Transverse colon (tissue), 4 donors: Measurements from ENCODE around the gene SLC22A23. TPM values are rescaled to one million over a fixed set of nuclear protein-coding genes. Genes with fewer than 3 reads are reported as not detected.

Experiments used
- DNase-seq: peaks from one replicate; pipeline ENCODE4 v3.0.0-alpha.2; 2019
- H3K27ac ChIP-seq, 4 donors: fragments of 200-600 bp; sonication (generic); 2 replicates each; pipeline ENCODE4 v1.5.1; 2016 to 2018; ENCODE audit warnings: inconsistent platforms in 4 of 4
- H3K27me3 ChIP-seq: fragments of 200-600 bp; sonication (generic); 2 replicates; pipeline ENCODE4 v1.5.1; 2017; ENCODE audit warnings: inconsistent platforms
- H3K36me3 ChIP-seq, 4 donors: fragments of 200-600 bp; sonication (generic); 2 replicates each; pipeline ENCODE4 v1.5.1; 2017 to 2019; ENCODE audit warnings: inconsistent platforms in 4 of 4
- H3K4me1 ChIP-seq, 4 donors: fragments of 200-600 bp; sonication (generic); 2 replicates each; pipeline ENCODE4 v1.5.1; 2017 to 2020; ENCODE audit warnings: inconsistent platforms in 4 of 4
- H3K4me3 ChIP-seq, 4 donors: fragments of 200-600 bp; sonication (generic); 1 replicate in 1 of 4; 2 replicates in 3 of 4; pipeline versions ENCODE4 v1.5.1 to v1.6.1; 2017 to 2019; ENCODE audit warnings: inconsistent platforms in 4 of 4
- H3K9me3 ChIP-seq, 2 donors: fragments of 200-600 bp; sonication (generic); 2 replicates each; pipeline ENCODE4 v1.5.1; 2017 to 2019; ENCODE audit warnings: inconsistent platforms in 2 of 2
- EP300 ChIP-seq: sonication (generic); formaldehyde crosslinking; IDR thresholded peaks from one replicate; pipeline ENCODE4 v1.6.1; 2017; ENCODE audit warnings: antibody characterized with exemption, low read depth
- POLR2A ChIP-seq: fragments of 450-650 bp; IDR thresholded peaks from one replicate; pipeline ENCODE4 v1.6.1; 2016; ENCODE audit warnings: antibody characterized with exemption, mild to moderate bottlenecking, moderate library complexity
- POLR2AphosphoS5 ChIP-seq, 3 donors: sonication (generic); formaldehyde crosslinking; IDR thresholded peaks; one replicate each; pipeline ENCODE4 v1.6.1; 2016; ENCODE audit warnings: antibody characterized with exemption in 3 of 3
- WGBS, 2 donors: methylation state at CpG; one replicate each; pipeline ENCODE4 v1.1.5; 2018; ENCODE audit warnings: low coverage in 1 of 2; 5-methylcytosine and 5-hydroxymethylcytosine counted together
- in situ Hi-C, 4 donors: fragments of 200-750 bp; cut with MboI; loops; one replicate each; pipeline versions ENCODE4 v1.15.0 to v1.15.1; 2017; ENCODE audit warnings: low sequenced_read_pairs in 3 of 4, low pct_ligation_motif_present in 1 of 4, low pct_unique_long_range_greater_than_20kb in 1 of 4
- intact Hi-C: fragments of 100-400 bp; cut with DNase I; formaldehyde crosslinking; loops from one replicate; pipeline ENCODE4 v1.15.1; 2023; ENCODE audit warnings: low total_unique reads
- total RNA-seq, 4 donors: library from RNA; depleted of rRNA; stranded (reverse); fragments of >200 nt; gene quantifications; one replicate each; pipeline ENCODE4 v1.1.0, GENCODE V29; 2016
- TF ChIP-seq, protein P1 (sequence below), 5 experiments: fragments of 200-600 bp in 3 of 5; fragments of 450-650 bp in 2 of 5; sonication (generic) in 3 of 5; IDR thresholded peaks; 1 replicate in 2 of 5; 2 replicates in 3 of 5; pipeline ENCODE4 v1.5.1; 2016 to 2017; ENCODE audit warnings: antibody characterized with exemption in 5 of 5, inconsistent platforms in 3 of 5, mild to moderate bottlenecking in 2 of 5, moderate library complexity in 1 of 5

SLC22A23 gene
- total RNA-seq, 4 donors from 2014 or later, result 96.1 to 161 (median 117) TPM

DNA sequence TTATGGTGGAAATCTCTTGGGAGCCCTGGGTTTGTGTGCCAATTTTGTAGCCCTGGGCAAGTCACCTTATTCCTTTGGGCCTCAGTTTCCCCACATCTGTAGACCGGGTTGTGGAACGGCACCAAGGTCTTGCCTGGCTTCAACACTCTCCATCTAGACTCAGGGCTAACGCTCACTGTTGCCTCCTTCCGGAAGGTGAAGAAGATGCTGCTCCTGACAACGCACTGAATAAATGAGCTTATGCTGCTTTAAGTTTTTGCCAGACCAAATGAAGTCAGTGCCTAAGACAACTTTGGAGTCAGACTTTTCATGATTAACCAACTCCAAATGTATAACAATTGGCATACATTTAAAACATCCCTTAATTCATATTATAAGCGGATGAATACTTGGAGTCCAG is 145.0 kb downstream of the SLC22A23 start:
- Histone ChIP-seq H3K36me3 (peaks cover 0 to 8% (median 0%) of the 10 kb centered on the region in 4 donors), H3K27me3 (no peaks in the 10 kb centered on the region), H3K27ac (no peak overlapping the region), H3K4me3 (no peak overlapping the region), H3K9me3 (no peaks in the 10 kb centered on the region), H3K4me1 (no peaks in the 10 kb centered on the region)
- 80 to 95% methylated on average over 1 to 6 of the region's 6 CpGs for WGBS, 2 donors
- TF ChIP-seq, protein P1, sequence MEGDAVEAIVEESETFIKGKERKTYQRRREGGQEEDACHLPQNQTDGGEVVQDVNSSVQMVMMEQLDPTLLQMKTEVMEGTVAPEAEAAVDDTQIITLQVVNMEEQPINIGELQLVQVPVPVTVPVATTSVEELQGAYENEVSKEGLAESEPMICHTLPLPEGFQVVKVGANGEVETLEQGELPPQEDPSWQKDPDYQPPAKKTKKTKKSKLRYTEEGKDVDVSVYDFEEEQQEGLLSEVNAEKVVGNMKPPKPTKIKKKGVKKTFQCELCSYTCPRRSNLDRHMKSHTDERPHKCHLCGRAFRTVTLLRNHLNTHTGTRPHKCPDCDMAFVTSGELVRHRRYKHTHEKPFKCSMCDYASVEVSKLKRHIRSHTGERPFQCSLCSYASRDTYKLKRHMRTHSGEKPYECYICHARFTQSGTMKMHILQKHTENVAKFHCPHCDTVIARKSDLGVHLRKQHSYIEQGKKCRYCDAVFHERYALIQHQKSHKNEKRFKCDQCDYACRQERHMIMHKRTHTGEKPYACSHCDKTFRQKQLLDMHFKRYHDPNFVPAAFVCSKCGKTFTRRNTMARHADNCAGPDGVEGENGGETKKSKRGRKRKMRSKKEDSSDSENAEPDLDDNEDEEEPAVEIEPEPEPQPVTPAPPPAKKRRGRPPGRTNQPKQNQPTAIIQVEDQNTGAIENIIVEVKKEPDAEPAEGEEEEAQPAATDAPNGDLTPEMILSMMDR (IDR thresholded peaks at IDR 0.05), result no peak
- TF ChIP-seq EP300, result no peak
- TF ChIP-seq POLR2A, result no peak
- TF ChIP-seq POLR2AphosphoS5 (IDR thresholded peaks at IDR 0.05), result no peak
- no peak for DNase-seq
- intact Hi-C loops, result no loop called here
- in situ Hi-C loops, result no loop called here

- Histone ChIP-seq H3K27me3 (no peaks in the 10 kb centered on the region), H3K27ac (no peak overlapping the region), H3K4me1 (no peaks in the 10 kb centered on the region), H3K36me3 (peaks cover 0 to 8% (median 2%) of the 10 kb centered on the region in 4 donors), H3K4me3 (no peak overlapping the region), H3K9me3 (no peaks in the 10 kb centered on the region)
- 52 to 61% methylated on average over 9 of the region's 9 CpGs for WGBS, 2 donors
- in situ Hi-C loops, result no loop called here
- no peak for DNase-seq
- TF ChIP-seq POLR2AphosphoS5 (IDR thresholded peaks at IDR 0.05), result no peak
- TF ChIP-seq, protein P1 (IDR thresholded peaks at IDR 0.05), result no peak
- TF ChIP-seq POLR2A, result no peak
- TF ChIP-seq EP300, result no peak
- intact Hi-C loops, result no loop called here
Measured at GRCh38 chr6:3310703-3311102, 146.1 kb downstream of the SLC22A23 start.

- Histone ChIP-seq H3K4me3 (no peak overlapping the region), H3K27ac (no peak overlapping the region), H3K27me3 (no peaks in the 10 kb centered on the region), H3K4me1 (no peaks in the 10 kb centered on the region), H3K9me3 (no peaks in the 10 kb centered on the region), H3K36me3 (peaks cover 0 to 6% (median 2%) of the 10 kb centered on the region in 4 donors)
- TF ChIP-seq, protein P1 (IDR thresholded peaks at IDR 0.05), result no peak
- TF ChIP-seq EP300 (no peak), POLR2A (no peak), POLR2AphosphoS5 (IDR thresholded peaks at IDR 0.05) (no peak)
- DNase-seq, result no peak
- in situ Hi-C loops, result no loop called here
- intact Hi-C loops, result no loop called here
- WGBS, 2 donors, result 74% methylated on average over 6 of the region's 6 CpGs; no CpG with 5 or more reads in 1 of the 2 donors
Measured at GRCh38 chr6:3310051-3310448, 146.8 kb downstream of the SLC22A23 start.

DNA sequence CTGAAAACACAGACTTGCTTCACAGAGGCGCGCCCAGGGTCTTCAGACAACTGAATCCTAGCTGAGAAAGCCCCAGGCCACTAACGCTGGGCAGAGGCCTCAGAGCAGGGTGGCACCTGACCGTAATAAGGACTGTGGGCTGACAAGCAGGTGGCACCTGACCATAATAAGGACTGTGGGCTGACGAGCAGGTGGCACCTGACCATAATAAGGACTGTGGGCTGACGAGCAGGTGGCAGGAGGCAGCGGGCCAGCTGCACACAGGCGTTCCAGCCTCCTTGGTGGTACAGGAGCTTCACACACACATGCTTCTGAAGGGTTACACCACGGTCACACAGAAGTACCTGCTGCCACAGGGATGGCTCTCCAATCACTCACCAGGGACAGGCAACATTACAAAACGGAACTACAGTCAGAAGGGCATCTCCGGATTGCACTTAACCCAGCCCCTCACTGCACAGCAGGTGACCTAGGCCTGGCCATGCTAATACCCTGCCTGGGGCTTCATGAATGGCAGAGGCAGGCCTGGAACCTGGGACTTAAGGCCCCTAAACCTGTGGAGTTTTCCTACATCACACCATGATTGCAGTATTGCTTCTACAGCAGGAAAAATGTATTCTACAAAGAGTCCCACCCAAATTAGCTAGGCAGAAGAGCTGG is 147.3 kb downstream of the SLC22A23 start:
- no peak overlapping the region for H3K4me3 ChIP-seq
- in situ Hi-C loops (no loop called here), intact Hi-C loops (no loop called here)
- H3K27ac ChIP-seq, result no peak overlapping the region
- 73 to 77% methylated on average over 4 to 11 of the region's 11 CpGs for WGBS, 2 donors
- TF ChIP-seq EP300 (no peak), POLR2A (no peak), POLR2AphosphoS5 (IDR thresholded peaks at IDR 0.05) (no peak)
- TF ChIP-seq, protein P1 (IDR thresholded peaks at IDR 0.05), result no peak
- peaks cover 0 to 6% (median 1%) of the 10 kb centered on the region in 4 donors for H3K36me3 ChIP-seq
- H3K4me1 ChIP-seq, result no peaks in the 10 kb centered on the region
- no peaks in the 10 kb centered on the region for H3K27me3 ChIP-seq
- no peak for DNase-seq
- H3K9me3 ChIP-seq, result no peaks in the 10 kb centered on the region
